Right lobe of liver (tissue), 6 donors: ENCODE data around the gene SETX. TPM values are rescaled to one million over a fixed set of nuclear protein-coding genes. Genes with fewer than 3 reads are reported as not detected.

Source experiments
- ATAC-seq, 4 donors: fragments of 200-7000 bp; cut with Tn5 transposase; one replicate each; pipeline ENCODE4 v1.9.1; 2020; ENCODE audit warnings: mild to moderate bottlenecking in 4 of 4, moderate library complexity in 4 of 4
- DNase-seq, 3 donors: peaks; one replicate each; pipeline ENCODE4 v3.0.0-alpha.2; 2020
- H3K27ac ChIP-seq, 3 donors: fragments of 200-600 bp; one replicate each; pipeline ENCODE4 v1.8.0; 2022
- H3K27me3 ChIP-seq, 2 donors: fragments of 200-600 bp; one replicate each; pipeline ENCODE4 v1.8.0; 2022
- H3K36me3 ChIP-seq, 4 donors: fragments of 200-600 bp; sonication (generic) in 1 of 4; one replicate each; pipeline versions ENCODE4 v1.5.1 to v1.8.0; 2017 to 2022; ENCODE audit warnings: control low read depth in 1 of 4
- H3K4me1 ChIP-seq, 4 donors: fragments of 200-600 bp; sonication (generic) in 1 of 4; one replicate each; pipeline versions ENCODE4 v1.5.1 to v1.8.0; 2017 to 2022; ENCODE audit warnings: control low read depth in 1 of 4
- H3K4me3 ChIP-seq, 3 donors: fragments of 200-600 bp; one replicate each; pipeline ENCODE4 v1.8.0; 2022
- H3K9me3 ChIP-seq, 4 donors: fragments of 200-600 bp; sonication (generic) in 1 of 4; one replicate each; pipeline versions ENCODE4 v1.5.1 to v1.8.0; 2017 to 2022; ENCODE audit warnings: control low read depth in 1 of 4
- CTCF ChIP-seq, 4 donors: fragments of 200-600 bp in 3 of 4; fragments of 450-650 bp in 1 of 4; IDR thresholded peaks; one replicate each; pipeline versions ENCODE4 v1.5.1 to v1.8.0; 2016 to 2022; ENCODE audit warnings: antibody characterized with exemption in 4 of 4, mild to moderate bottlenecking in 2 of 4
- POLR2A ChIP-seq: fragments of 450-650 bp; IDR thresholded peaks from one replicate; pipeline ENCODE4 v1.6.1; 2017; ENCODE audit warnings: antibody characterized with exemption, mild to moderate bottlenecking
- WGBS: methylation state at CpG from one replicate; pipeline ENCODE4 v1.1.6; 2018; ENCODE audit warnings: low coverage, low lambda C conversion rate; ENCODE audit not compliant: insufficient coverage; ENCODE audit errors: missing lambda C conversion rate; 5-methylcytosine and 5-hydroxymethylcytosine counted together
- intact Hi-C, 2 donors: fragments of 100-400 bp; cut with DNase I; formaldehyde crosslinking; loops; one replicate each; pipeline versions ENCODE4 v1.11.2 to v1.14.1; 2022
- total RNA-seq, 6 experiments: library from RNA; depleted of rRNA in 2 of 6; stranded (reverse); fragments of >200 nt in 2 of 6; fragmentation: NEBNext Ultra II Directional in 3 of 6; extraction: Animal tissue kit (Norgen Biotek cat#: 25700) in 3 of 6; gene quantifications; one replicate each; pipeline versions ENCODE4 v1.1.0 to v1.2.4, GENCODE V29; 2016 to 2023
- donor health status: DM: no; HTN: yes; CAD: no.
- donor health status: DM: no; HTN: no; CAD: no.
- donor health status: DM: no; HTN: no; CAD: no.
- donor health status: DM: no; HTN: yes; CAD: no.
- donor health status: DM: no; HTN: yes; CAD: no.

Gene SETX
- total RNA-seq, 6 experiments from 2014 or later = 17.4 to 28.8 (median 25.0) TPM

GRCh38 chr9:132231019-132231701 lies 123.6 kb downstream of the SETX start:
- TF ChIP-seq POLR2A = no peak
- no peak for TF ChIP-seq CTCF (IDR thresholded peaks at IDR 0.05)
- no peaks in the 10 kb centered on the region for H3K36me3 ChIP-seq
- intact Hi-C loops = loop anchor here in 1 of 2 donors (10.0 kb wide), 1 partner anchor 56 kb away; no protein-coding TSS in a partner anchor
- no peak overlapping the region for H3K4me3 ChIP-seq
- H3K4me1 ChIP-seq = no peaks in the 10 kb centered on the region
- ATAC-seq (no peak), DNase-seq (no peak)
- no peaks in the 10 kb centered on the region for H3K27me3 ChIP-seq
- 41% methylated on average over 11 of the region's 20 CpGs for WGBS
- no peak overlapping the region for H3K27ac ChIP-seq
- no peaks in the 10 kb centered on the region for H3K9me3 ChIP-seq

DNA sequence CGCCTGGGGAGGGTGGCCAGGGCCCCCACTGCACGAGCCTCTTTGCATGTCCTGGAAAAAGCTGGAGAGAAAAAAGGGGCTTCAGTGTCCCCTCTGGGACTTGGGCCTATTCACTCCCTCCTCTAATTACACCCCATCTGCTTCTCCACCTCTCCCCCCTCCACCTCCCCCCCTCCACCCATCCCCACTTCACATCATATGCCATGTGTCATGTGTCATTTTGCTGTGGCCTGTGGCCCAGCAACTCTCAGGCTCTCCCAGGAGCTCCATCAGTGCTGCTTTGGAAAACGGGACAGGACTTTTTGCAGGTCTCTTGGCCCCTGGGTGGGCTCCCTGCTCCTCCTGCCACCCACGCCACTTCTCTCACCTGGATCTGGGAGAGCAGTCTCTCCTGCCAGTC lies 124.2 kb downstream of the SETX start:
- Histone ChIP-seq H3K4me3 (no peak overlapping the region), H3K27ac (no peak overlapping the region), H3K4me1 (no peaks in the 10 kb centered on the region), H3K27me3 (no peaks in the 10 kb centered on the region), H3K36me3 (no peaks in the 10 kb centered on the region), H3K9me3 (no peaks in the 10 kb centered on the region)
- 57% methylated on average over 2 of the region's 4 CpGs for WGBS
- ATAC-seq (no peak), DNase-seq (no peak)
- no peak for TF ChIP-seq CTCF (IDR thresholded peaks at IDR 0.05)
- TF ChIP-seq POLR2A = no peak
- intact Hi-C loops = loop anchor here in 1 of 2 donors (10.0 kb wide), 1 partner anchor 56 kb away; no protein-coding TSS in a partner anchor

GRCh38 chr9:132228062-132228461 lies 126.7 kb downstream of the SETX start:
- H3K27me3 ChIP-seq = no peaks in the 10 kb centered on the region
- no peaks in the 10 kb centered on the region for H3K36me3 ChIP-seq
- DNase-seq (no peak), ATAC-seq (no peak)
- intact Hi-C loops = no loop called here
- H3K27ac ChIP-seq = no peak overlapping the region
- TF ChIP-seq CTCF (IDR thresholded peaks at IDR 0.05) (no peak), POLR2A (no peak)
- no peak overlapping the region for H3K4me3 ChIP-seq
- H3K9me3 ChIP-seq = no peaks in the 10 kb centered on the region
- no peaks in the 10 kb centered on the region for H3K4me1 ChIP-seq
- 47% methylated on average over 6 of the region's 12 CpGs for WGBS

- Histone ChIP-seq H3K27ac (no peak overlapping the region), H3K36me3 (no peaks in the 10 kb centered on the region), H3K27me3 (no peaks in the 10 kb centered on the region), H3K9me3 (no peaks in the 10 kb centered on the region), H3K4me1 (no peaks in the 10 kb centered on the region), H3K4me3 (no peak overlapping the region)
- intact Hi-C loops = no loop called here
- WGBS = 78% methylated on average over 14 of the region's 34 CpGs
- DNase-seq = no peak
- TF ChIP-seq POLR2A (no peak), CTCF (IDR thresholded peaks at IDR 0.05) (no peak)
- no peak for ATAC-seq
Measured at GRCh38 chr9:132226571-132227430, 128.0 kb downstream of the SETX start.
